HepG2 (cell line): Measurements from ENCODE around the gene NFATC3. TPM values are rescaled to one million over a fixed set of nuclear protein-coding genes. Genes with fewer than 3 reads are reported as not detected.

ENCODE experiments used
- ATAC-seq: fragments of 200-7000 bp; cut with Tn5 transposase; 3 replicates; pipeline ENCODE4 v1.9.1; 2020; ENCODE audit warnings: mild to moderate bottlenecking, moderate library complexity
- BruUV-seq: library from RNA; stranded (reverse); fragments of 400-500 nt; replicated peaks from 2 replicates; lab custom pipeline; 2021; lab: Mats Ljungman, UMichigan
- CTCF ChIA-PET: fragments of 300-600 bp; formaldehyde crosslinking; extraction: SDS; loops from one replicate; lab custom pipeline; 2021; ENCODE audit warnings: low total read pairs, inconsistent platforms, low intra/inter-chr PET ratio; lab: Yijun Ruan, JAX
- POLR2A ChIA-PET: fragments of 350-600 bp; sonication (Branson Sonifier 250); formaldehyde crosslinking; loops from one replicate; lab custom pipeline; 2020; ENCODE audit warnings: antibody characterized with exemption, inconsistent platforms; lab: Yijun Ruan, JAX
- DNase-seq: peaks from one replicate; pipeline ENCODE4 v3.0.0-alpha.2; 2015; ENCODE audit warnings: low spot score
- FAIRE-seq: peaks from 3 replicates; lab custom pipeline; 2011; peaks lifted over from hg19 to GRCh38; lab: Jason Lieb, UNC
- H2AFZ ChIP-seq: one replicate; pipeline ENCODE4 v1.6.1; 2011; ENCODE audit warnings: low read length, inconsistent platforms
- H3K27ac ChIP-seq: fragments of 300-600 bp; 3 replicates; pipeline ENCODE4 v1.8.0; 2011; ENCODE audit warnings: mixed run types, mild to moderate bottlenecking, mixed read lengths, low read length, inconsistent platforms; ENCODE audit not compliant: insufficient read depth; ENCODE audit errors: extremely low read length
- H3K27me3 ChIP-seq, 2 experiments: fragments of 200-600 bp in 1 of 2; 2 replicates in 1 of 2; 3 replicates in 1 of 2; pipeline versions ENCODE4 v1.6.0 to v1.8.0; 2011; ENCODE audit warnings: low read length in 2 of 2, mild to moderate bottlenecking in 2 of 2, moderate library complexity in 2 of 2, inconsistent platforms in 1 of 2; ENCODE audit not compliant: insufficient read depth in 2 of 2, control insufficient read depth in 1 of 2
- H3K36me3 ChIP-seq, 2 experiments: fragments of 200-600 bp in 1 of 2; replicated peaks in 1 of 2; 2 replicates in 1 of 2; 3 replicates in 1 of 2; pipeline versions ENCODE4 v1.5.1 to v1.8.0; 2011; ENCODE audit warnings: low read length in 2 of 2, inconsistent platforms in 1 of 2; ENCODE audit not compliant: insufficient read depth in 2 of 2, control insufficient read depth in 1 of 2
- H3K4me1 ChIP-seq: 2 replicates; pipeline ENCODE4 v1.5.1; 2012; ENCODE audit warnings: low read length, inconsistent platforms; ENCODE audit not compliant: insufficient read depth
- H3K4me2 ChIP-seq: 2 replicates; pipeline ENCODE4 v1.6.0; 2011; ENCODE audit warnings: low read depth, low read length, inconsistent platforms
- H3K4me3 ChIP-seq, 3 experiments: fragments of 200-600 bp in 1 of 3; sonication (generic), shearing (Covaris generic) in 1 of 3; replicated peaks in 1 of 3; 2 replicates each; pipeline ENCODE4 v1.5.1; 2011 to 2016; ENCODE audit warnings: low read length in 3 of 3, inconsistent platforms in 2 of 3, low read depth in 2 of 3, mild to moderate bottlenecking in 2 of 3, control low read depth in 1 of 3, mixed read lengths in 1 of 3; ENCODE audit not compliant: insufficient read depth in 1 of 3
- H3K79me2 ChIP-seq: one replicate; pipeline ENCODE4 v1.6.1; 2011; ENCODE audit warnings: low read length, inconsistent platforms; ENCODE audit not compliant: insufficient read depth
- H3K9ac ChIP-seq: 2 replicates; pipeline ENCODE4 v1.6.0; 2011; ENCODE audit warnings: mild to moderate bottlenecking, low read depth, low read length, inconsistent platforms; ENCODE audit not compliant: insufficient read depth
- H3K9me3 ChIP-seq: 2 replicates; pipeline ENCODE4 v1.5.1; 2012; ENCODE audit warnings: mild to moderate bottlenecking, low read length
- H4K20me1 ChIP-seq: 2 replicates; pipeline ENCODE4 v1.6.0; 2011; ENCODE audit warnings: inconsistent platforms, mild to moderate bottlenecking, low read length, moderate library complexity; ENCODE audit not compliant: insufficient read depth
- AGO1 ChIP-seq: fragments of 200-400 bp; formaldehyde crosslinking; IDR thresholded peaks from 2 replicates; pipeline ENCODE4 v1.6.1; 2017; ENCODE audit warnings: mild to moderate bottlenecking, low read depth, low read length, moderate library complexity; ENCODE audit not compliant: poor library complexity, severe bottlenecking
- EED ChIP-seq: sonication (generic); formaldehyde crosslinking; IDR thresholded peaks from 2 replicates; pipeline ENCODE4 v1.5.0; 2020; ENCODE audit warnings: mild to moderate bottlenecking, missing genetic modification reagents
- GZF1 ChIP-seq: sonication (generic); formaldehyde crosslinking; IDR thresholded peaks from 2 replicates; pipeline ENCODE4 v1.5.1; 2020; ENCODE audit warnings: mild to moderate bottlenecking, missing genetic modification reagents
- POLR2AphosphoS5 ChIP-seq: IDR thresholded peaks from 2 replicates; pipeline ENCODE4 v1.6.1; 2012; ENCODE audit warnings: low read depth, low read length
- SAP130 ChIP-seq: IDR thresholded peaks from 2 replicates; pipeline ENCODE4 v1.6.1; 2016; ENCODE audit warnings: low read depth
- ZNF572 ChIP-seq: sonication (generic); formaldehyde crosslinking; IDR thresholded peaks from 2 replicates; pipeline ENCODE4 v1.5.1; 2020; ENCODE audit warnings: mild to moderate bottlenecking, missing genetic modification reagents
- ZZZ3 ChIP-seq: sonication (generic); formaldehyde crosslinking; IDR thresholded peaks from 2 replicates; pipeline ENCODE4 v1.4.0; 2020; ENCODE audit warnings: missing genetic modification reagents, mild to moderate bottlenecking, borderline replicate concordance
- WGBS: methylation state at CpG from one replicate; pipeline ENCODE4 v1.1.6; 2017; ENCODE audit warnings: low lambda C conversion rate; 5-methylcytosine and 5-hydroxymethylcytosine counted together
- in situ Hi-C: cut with HindIII; loops from 2 replicates; pipeline ENCODE4 v1.10.0; 2017; ENCODE audit warnings: low pct_unique_long_range_greater_than_20kb; ENCODE audit not compliant: extremely low pct_ligation_motif_present
- intact Hi-C: fragments of 100-400 bp; cut with micrococcal nuclease; formaldehyde crosslinking; loops from one replicate; pipeline ENCODE4 v1.10.0; 2022; ENCODE audit not compliant: unreplicated experiment
- polyA plus RNA-seq, 8 experiments: library from polyadenylated mRNA; depleted of rRNA in 3 of 8; stranded (reverse) in 7 of 8; unstranded in 1 of 8; fragments of >200 nt; fragmentation: Illumina TruSeq in 4 of 8; extraction: Trizol in 4 of 8; gene quantifications; 2 replicates each; pipeline versions ENCODE4 v1.2.1 to v1.2.3, GENCODE V29; 2011 to 2016; ENCODE audit warnings: low read depth in 4 of 8, missing spikeins in 1 of 8, mixed read lengths in 1 of 8; ENCODE audit not compliant: insufficient read depth in 1 of 8
- total RNA-seq, 5 experiments: library from RNA; depleted of rRNA; stranded (reverse); fragments of >200 nt; fragmentation: Illumina TruSeq; extraction: Trizol; gene quantifications; 2 replicates each; pipeline ENCODE4 v1.2.3, GENCODE V29; 2016; ENCODE audit warnings: low read depth in 1 of 5
- TF ChIP-seq, protein P1 (sequence below): sonication (generic); formaldehyde crosslinking; IDR thresholded peaks from one replicate; pipeline ENCODE4 v1.5.1; 2020; ENCODE audit warnings: mild to moderate bottlenecking, missing genetic modification reagents; ENCODE audit errors: not compliant biosample characterization
- TF ChIP-seq, protein P2 (sequence below): sonication (generic); formaldehyde crosslinking; IDR thresholded peaks from 2 replicates; pipeline ENCODE4 v1.8.1; 2023; ENCODE audit warnings: mild to moderate bottlenecking, missing genetic modification reagents

The NFATC3 gene
- total and polyA plus RNA-seq, 2 of the 13 experiments (the other 11 are each of a cell fraction or from before 2014, with no cell fraction given), result 52.6 to 62.7 TPM

DNA sequence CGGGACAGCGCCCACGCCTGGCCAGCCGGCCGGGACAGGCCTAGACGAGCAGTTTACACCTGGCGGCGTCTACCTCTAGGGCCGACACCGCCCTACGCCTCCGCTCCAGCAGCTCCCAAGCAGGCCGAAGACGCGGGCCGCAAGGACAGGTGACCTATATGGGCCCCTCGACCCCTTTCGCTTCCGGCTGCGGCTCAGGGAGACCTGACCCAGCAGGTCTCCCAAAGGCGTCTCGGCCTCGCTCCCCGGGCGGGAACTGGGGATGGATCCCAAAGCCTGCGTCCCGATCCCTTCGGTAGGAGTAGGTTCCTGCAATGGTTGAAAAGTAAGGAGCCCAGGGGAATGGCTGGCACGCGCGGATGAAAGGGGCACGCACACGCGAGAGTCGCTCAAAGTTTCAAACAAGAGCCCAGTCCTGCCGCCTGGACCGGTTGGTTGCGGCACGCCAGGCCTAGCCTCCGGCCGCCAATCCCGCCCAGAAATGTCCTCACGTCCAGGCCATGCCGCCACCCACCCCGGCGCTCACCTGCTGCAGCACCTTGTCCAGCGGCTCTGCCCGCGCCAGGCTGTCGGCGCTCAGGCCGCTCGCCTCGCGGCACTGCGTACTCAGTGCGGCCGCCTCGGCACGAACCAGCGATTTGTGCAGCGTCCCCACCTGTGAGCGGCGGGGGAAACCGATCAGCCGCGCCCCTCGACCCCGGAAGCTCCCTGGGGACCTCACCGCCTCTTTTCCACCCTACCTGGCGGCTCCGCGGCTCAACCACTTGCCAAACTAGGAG lies 150.1 kb downstream of the NFATC3 start:
- H3K4me2 ChIP-seq, result peak overlapping the region; percentile 99
- peaks cover 29% of the 10 kb centered on the region for H3K79me2 ChIP-seq
- H3K9ac ChIP-seq, result peak overlapping the region; percentile 85
- 0% methylated on average over 30 of the region's 73 CpGs for WGBS
- ATAC-seq (peak; percentile 54), FAIRE-seq (no peak), DNase-seq (peak; percentile 57)
- H2AFZ ChIP-seq, result no peak overlapping the region
- peak overlapping the region; percentile 85 for H3K27ac ChIP-seq
- BruUV-seq, result TSS peak; percentile 59
- peaks cover 38% of the 10 kb centered on the region for H3K4me1 ChIP-seq
- peak overlapping the region; percentile 66 to 94 (median 93) for H3K4me3 ChIP-seq
- intact Hi-C loops, result no loop called here
- no peaks in the 10 kb centered on the region for H3K9me3 ChIP-seq
- peaks cover 24 to 30% of the 10 kb centered on the region in 2 experiments for H3K36me3 ChIP-seq
- H4K20me1 ChIP-seq, result peaks cover 30% of the 10 kb centered on the region
- no peaks in the 10 kb centered on the region; a peak in 1 of 5 replicates for H3K27me3 ChIP-seq
- POLR2A ChIA-PET, result interaction anchor here (0.9 to 5.6 kb wide), 26 partner anchors 8 to 319 kb away, joined by 3 to 100 read pairs (median 6); partner anchors contain the start of genes DUS2, LCAT, NFATC3 and PLA2G15
- CTCF ChIA-PET, result no interaction called here
- in situ Hi-C loops, result loop anchor here (10.0 kb wide), 1 partner anchor 150 kb away; the partner anchor contains the start of gene NFATC3
- TF ChIP-seq ZZZ3 (CRISPR knock-in tag), result peak; percentile 71; the same call in 1 of the 2 replicates
- TF ChIP-seq EED (CRISPR knock-in tag), result peak; percentile 62
- TF ChIP-seq, protein P1, sequence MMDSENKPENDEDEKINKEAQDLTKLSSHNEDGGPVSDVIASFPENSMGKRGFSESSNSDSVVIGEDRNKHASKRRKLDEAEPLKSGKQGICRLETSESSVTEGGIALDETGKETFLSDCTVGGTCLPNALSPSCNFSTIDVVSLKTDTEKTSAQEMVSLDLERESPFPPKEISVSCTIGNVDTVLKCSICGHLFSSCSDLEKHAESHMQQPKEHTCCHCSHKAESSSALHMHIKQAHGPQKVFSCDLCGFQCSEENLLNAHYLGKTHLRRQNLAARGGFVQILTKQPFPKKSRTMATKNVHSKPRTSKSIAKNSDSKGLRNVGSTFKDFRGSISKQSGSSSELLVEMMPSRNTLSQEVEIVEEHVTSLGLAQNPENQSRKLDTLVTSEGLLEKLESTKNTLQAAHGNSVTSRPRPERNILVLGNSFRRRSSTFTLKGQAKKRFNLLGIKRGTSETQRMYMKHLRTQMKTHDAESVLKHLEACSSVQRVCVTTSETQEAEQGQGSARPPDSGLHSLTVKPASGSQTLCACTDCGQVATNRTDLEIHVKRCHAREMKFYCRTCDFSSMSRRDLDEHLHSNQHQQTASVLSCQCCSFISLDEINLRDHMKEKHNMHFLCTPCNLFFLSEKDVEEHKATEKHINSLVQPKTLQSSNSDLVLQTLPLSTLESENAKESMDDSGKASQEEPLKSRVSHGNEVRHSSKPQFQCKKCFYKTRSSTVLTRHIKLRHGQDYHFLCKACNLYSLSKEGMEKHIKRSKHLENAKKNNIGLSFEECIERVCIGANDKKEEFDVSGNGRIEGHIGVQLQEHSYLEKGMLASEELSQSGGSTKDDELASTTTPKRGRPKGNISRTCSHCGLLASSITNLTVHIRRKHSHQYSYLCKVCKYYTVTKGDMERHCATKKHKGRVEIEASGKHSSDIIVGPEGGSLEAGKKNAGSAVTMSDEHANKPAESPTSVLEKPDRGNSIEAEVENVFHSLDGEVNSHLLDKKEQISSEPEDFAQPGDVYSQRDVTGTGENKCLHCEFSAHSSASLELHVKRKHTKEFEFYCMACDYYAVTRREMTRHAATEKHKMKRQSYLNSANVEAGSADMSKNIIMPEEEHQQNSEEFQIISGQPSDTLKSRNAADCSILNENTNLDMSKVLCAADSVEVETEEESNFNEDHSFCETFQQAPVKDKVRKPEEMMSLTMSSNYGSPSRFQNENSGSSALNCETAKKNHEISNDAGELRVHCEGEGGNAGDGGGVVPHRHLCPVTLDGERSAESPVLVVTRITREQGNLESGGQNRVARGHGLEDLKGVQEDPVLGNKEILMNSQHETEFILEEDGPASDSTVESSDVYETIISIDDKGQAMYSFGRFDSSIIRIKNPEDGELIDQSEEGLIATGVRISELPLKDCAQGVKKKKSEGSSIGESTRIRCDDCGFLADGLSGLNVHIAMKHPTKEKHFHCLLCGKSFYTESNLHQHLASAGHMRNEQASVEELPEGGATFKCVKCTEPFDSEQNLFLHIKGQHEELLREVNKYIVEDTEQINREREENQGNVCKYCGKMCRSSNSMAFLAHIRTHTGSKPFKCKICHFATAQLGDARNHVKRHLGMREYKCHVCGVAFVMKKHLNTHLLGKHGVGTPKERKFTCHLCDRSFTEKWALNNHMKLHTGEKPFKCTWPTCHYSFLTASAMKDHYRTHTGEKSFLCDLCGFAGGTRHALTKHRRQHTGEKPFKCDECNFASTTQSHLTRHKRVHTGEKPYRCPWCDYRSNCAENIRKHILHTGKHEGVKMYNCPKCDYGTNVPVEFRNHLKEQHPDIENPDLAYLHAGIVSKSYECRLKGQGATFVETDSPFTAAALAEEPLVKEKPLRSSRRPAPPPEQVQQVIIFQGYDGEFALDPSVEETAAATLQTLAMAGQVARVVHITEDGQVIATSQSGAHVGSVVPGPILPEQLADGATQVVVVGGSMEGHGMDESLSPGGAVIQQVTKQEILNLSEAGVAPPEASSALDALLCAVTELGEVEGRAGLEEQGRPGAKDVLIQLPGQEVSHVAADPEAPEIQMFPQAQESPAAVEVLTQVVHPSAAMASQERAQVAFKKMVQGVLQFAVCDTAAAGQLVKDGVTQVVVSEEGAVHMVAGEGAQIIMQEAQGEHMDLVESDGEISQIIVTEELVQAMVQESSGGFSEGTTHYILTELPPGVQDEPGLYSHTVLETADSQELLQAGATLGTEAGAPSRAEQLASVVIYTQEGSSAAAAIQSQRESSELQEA (CRISPR knock-in tag), result peak; percentile 50
- no peak for TF ChIP-seq POLR2AphosphoS5
- peak; percentile 52 for TF ChIP-seq AGO1
- 0 out of 2 replicates have a peak, but pooled peaks have one; percentile 22 for TF ChIP-seq GZF1 (CRISPR knock-in tag)
- TF ChIP-seq SAP130 (CRISPR knock-in tag), result peak; percentile 14; the same call in 1 of the 2 replicates
- TF ChIP-seq, protein P2, sequence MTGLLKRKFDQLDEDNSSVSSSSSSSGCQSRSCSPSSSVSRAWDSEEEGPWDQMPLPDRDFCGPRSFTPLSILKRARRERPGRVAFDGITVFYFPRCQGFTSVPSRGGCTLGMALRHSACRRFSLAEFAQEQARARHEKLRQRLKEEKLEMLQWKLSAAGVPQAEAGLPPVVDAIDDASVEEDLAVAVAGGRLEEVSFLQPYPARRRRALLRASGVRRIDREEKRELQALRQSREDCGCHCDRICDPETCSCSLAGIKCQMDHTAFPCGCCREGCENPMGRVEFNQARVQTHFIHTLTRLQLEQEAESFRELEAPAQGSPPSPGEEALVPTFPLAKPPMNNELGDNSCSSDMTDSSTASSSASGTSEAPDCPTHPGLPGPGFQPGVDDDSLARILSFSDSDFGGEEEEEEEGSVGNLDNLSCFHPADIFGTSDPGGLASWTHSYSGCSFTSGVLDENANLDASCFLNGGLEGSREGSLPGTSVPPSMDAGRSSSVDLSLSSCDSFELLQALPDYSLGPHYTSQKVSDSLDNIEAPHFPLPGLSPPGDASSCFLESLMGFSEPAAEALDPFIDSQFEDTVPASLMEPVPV (CRISPR knock-in tag), result peak; percentile 68; the same call in 1 of the 2 replicates
- TF ChIP-seq ZNF572, result peak; percentile 54; the same call in 1 of the 2 replicates
